ENCODE results near the gene ASTN2. TPM values are rescaled to one million over a fixed set of nuclear protein-coding genes. Genes with fewer than 3 reads are reported as not detected.
A peak's percentile ranks its signal among the peaks of the same experiment; 100 is the strongest.

Gene ASTN2
- polyA plus RNA-seq, 2 of the 4 experiments (the other 2 are of a cell fraction), result 5.8 to 11.6 TPM

DNA sequence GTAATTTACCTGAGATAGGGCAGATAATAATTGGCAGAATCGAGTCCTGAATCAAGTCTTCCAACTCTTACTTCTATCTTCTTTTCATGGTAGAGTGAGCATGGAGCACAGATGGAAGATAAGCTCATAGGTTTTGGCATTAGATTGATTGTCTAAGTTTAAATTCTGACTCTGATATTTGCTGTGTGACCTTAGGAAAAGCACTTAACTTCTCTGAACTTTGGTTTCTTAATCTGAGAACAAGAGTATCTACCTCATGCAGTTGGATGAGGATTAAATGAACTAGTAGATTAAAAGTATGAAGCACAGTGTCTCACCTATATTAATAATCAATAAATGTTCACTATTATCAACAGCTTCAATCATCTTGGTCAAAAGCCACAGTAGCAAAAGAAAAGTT is 9.4 kb upstream of the ASTN2 start:
- no peak overlapping the region for H3K27ac ChIP-seq
- ChIA-PET POLR2A (no interaction called here), CTCF (interaction anchor here (1.7 kb wide), 1 partner anchor 14 kb away, joined by 7 read pairs; no protein-coding TSS in a partner anchor)
- 0% methylated on average over 1 of the region's 1 CpG for WGBS (ENCODE audit: missing lambda C conversion rate)
- FAIRE-seq (no peak), DNase-seq (ENCODE audit: low read depth in 1 of 2, low spot score in 1 of 2) (no peak), ATAC-seq (no peak)
- H3K4me1 ChIP-seq, result no peaks in the 10 kb centered on the region
- no peak overlapping the region for H3K4me2 ChIP-seq
- no peak for TF ChIP-seq KDM1A (IDR thresholded peaks at IDR 0.05; ENCODE audit: low read depth)
- no peak for TF ChIP-seq HEYL (CRISPR knock-in tag; IDR thresholded peaks at IDR 0.05)
- TF ChIP-seq, protein P1, sequence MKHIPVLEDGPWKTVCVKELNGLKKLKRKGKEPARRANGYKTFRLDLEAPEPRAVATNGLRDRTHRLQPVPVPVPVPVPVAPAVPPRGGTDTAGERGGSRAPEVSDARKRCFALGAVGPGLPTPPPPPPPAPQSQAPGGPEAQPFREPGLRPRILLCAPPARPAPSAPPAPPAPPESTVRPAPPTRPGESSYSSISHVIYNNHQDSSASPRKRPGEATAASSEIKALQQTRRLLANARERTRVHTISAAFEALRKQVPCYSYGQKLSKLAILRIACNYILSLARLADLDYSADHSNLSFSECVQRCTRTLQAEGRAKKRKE (CRISPR knock-in tag; IDR thresholded peaks at IDR 0.05; ENCODE audit: low read depth), result no peak
- TF ChIP-seq SREBF2 (IDR thresholded peaks at IDR 0.05), result no peak
- TF ChIP-seq, protein P2, sequence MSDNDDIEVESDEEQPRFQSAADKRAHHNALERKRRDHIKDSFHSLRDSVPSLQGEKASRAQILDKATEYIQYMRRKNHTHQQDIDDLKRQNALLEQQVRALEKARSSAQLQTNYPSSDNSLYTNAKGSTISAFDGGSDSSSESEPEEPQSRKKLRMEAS (IDR thresholded peaks at IDR 0.05), result no peak
- TF ChIP-seq, protein P3, sequence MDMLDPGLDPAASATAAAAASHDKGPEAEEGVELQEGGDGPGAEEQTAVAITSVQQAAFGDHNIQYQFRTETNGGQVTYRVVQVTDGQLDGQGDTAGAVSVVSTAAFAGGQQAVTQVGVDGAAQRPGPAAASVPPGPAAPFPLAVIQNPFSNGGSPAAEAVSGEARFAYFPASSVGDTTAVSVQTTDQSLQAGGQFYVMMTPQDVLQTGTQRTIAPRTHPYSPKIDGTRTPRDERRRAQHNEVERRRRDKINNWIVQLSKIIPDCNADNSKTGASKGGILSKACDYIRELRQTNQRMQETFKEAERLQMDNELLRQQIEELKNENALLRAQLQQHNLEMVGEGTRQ (IDR thresholded peaks at IDR 0.05), result no peak
- no peak overlapping the region for H3K4me3 ChIP-seq
- no peaks in the 10 kb centered on the region for H3K9me3 ChIP-seq

DNA sequence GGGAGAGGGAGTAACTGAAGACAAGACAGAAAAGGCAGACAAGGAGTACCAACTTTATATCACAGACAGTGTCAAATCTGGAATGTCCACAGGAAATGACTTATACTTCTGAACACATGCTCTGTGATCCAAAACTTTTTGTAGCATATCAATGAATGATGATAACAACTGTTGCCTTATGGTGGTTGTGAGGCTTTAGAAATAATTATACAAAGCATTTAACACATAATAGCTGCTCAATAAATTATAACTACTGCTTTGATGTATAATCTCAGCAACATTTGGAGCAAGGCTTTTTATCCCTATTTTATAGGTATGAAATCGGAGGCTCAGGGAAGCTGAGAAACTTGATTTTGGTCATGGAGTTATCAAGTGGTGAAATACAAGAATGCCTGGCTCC is 3.3 kb upstream of the ASTN2 start:
- Histone ChIP-seq H3K9me3 (no peaks in the 10 kb centered on the region), H3K4me2 (no peak overlapping the region), H3K27ac (no peak overlapping the region), H3K4me1 (peaks cover 12% of the 10 kb centered on the region), H3K4me3 (no peak overlapping the region)
- CTCF ChIA-PET, result no interaction called here
- TF ChIP-seq HOXB13 (CRISPR knock-in tag; IDR thresholded peaks at IDR 0.05; ENCODE audit: low read depth) (no peak), POLR2A (IDR thresholded peaks at IDR 0.05; ENCODE audit: low read length) (no peak), EHMT2 (IDR thresholded peaks at IDR 0.05; ENCODE audit: low read depth) (no peak), NPAS2 (CRISPR knock-in tag; IDR thresholded peaks at IDR 0.05; ENCODE audit: borderline replicate concordance) (no peak), ZNF302 (CRISPR knock-in tag; IDR thresholded peaks at IDR 0.05) (no peak), CBX8 (IDR thresholded peaks at IDR 0.05) (no peak)
- TF ChIP-seq, protein P4, sequence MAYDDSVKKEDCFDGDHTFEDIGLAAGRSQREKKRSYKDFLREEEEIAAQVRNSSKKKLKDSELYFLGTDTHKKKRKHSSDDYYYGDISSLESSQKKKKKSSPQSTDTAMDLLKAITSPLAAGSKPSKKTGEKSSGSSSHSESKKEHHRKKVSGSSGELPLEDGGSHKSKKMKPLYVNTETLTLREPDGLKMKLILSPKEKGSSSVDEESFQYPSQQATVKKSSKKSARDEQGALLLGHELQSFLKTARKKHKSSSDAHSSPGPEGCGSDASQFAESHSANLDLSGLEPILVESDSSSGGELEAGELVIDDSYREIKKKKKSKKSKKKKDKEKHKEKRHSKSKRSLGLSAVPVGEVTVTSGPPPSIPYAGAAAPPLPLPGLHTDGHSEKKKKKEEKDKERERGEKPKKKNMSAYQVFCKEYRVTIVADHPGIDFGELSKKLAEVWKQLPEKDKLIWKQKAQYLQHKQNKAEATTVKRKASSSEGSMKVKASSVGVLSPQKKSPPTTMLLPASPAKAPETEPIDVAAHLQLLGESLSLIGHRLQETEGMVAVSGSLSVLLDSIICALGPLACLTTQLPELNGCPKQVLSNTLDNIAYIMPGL (CRISPR knock-in tag; IDR thresholded peaks at IDR 0.05; ENCODE audit: borderline replicate concordance), result no peak
- TF ChIP-seq, protein P5, sequence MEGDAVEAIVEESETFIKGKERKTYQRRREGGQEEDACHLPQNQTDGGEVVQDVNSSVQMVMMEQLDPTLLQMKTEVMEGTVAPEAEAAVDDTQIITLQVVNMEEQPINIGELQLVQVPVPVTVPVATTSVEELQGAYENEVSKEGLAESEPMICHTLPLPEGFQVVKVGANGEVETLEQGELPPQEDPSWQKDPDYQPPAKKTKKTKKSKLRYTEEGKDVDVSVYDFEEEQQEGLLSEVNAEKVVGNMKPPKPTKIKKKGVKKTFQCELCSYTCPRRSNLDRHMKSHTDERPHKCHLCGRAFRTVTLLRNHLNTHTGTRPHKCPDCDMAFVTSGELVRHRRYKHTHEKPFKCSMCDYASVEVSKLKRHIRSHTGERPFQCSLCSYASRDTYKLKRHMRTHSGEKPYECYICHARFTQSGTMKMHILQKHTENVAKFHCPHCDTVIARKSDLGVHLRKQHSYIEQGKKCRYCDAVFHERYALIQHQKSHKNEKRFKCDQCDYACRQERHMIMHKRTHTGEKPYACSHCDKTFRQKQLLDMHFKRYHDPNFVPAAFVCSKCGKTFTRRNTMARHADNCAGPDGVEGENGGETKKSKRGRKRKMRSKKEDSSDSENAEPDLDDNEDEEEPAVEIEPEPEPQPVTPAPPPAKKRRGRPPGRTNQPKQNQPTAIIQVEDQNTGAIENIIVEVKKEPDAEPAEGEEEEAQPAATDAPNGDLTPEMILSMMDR (IDR thresholded peaks at IDR 0.05), result no peak
- TF ChIP-seq, protein P6, sequence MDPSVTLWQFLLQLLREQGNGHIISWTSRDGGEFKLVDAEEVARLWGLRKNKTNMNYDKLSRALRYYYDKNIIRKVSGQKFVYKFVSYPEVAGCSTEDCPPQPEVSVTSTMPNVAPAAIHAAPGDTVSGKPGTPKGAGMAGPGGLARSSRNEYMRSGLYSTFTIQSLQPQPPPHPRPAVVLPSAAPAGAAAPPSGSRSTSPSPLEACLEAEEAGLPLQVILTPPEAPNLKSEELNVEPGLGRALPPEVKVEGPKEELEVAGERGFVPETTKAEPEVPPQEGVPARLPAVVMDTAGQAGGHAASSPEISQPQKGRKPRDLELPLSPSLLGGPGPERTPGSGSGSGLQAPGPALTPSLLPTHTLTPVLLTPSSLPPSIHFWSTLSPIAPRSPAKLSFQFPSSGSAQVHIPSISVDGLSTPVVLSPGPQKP (IDR thresholded peaks at IDR 0.05; ENCODE audit: low read depth, low read length), result no peak
- FAIRE-seq (no peak), DNase-seq (ENCODE audit: low read depth in 1 of 2, low spot score in 1 of 2) (no peak), ATAC-seq (no peak)
- POLR2A ChIA-PET, result no interaction called here
- 19% methylated on average over 1 of the region's 1 CpG for WGBS (ENCODE audit: missing lambda C conversion rate)

DNA sequence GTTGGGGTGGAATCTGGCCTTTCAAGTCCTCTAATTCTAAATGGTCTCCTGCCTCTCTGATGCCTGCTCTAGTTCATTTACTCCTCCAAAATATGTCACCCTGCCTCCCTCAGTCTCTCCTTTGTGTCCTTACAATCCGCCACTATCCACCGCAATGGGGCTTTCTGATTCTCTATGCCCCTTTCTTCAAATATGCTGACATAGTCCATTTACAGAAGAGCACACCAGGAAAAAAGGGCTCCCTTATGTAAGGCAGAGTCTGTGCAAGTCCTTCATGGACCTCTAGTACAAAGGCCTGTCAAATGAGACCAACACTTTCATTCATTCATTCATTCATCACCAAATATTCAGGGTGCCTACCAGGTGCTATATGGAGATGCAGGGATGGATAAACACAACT is 2.0 kb upstream of the ASTN2 start:
- CTCF ChIA-PET, result interaction anchor here (1.0 to 1.1 kb wide), 2 partner anchors 27 to 70 kb away, joined by 3 read pairs; no protein-coding TSS in a partner anchor
- Histone ChIP-seq H3K27ac (no peak overlapping the region), H3K4me1 (peaks cover 13% of the 10 kb centered on the region), H3K9me3 (no peaks in the 10 kb centered on the region), H3K4me2 (no peak overlapping the region), H3K4me3 (no peak overlapping the region)
- TF ChIP-seq, protein P7, sequence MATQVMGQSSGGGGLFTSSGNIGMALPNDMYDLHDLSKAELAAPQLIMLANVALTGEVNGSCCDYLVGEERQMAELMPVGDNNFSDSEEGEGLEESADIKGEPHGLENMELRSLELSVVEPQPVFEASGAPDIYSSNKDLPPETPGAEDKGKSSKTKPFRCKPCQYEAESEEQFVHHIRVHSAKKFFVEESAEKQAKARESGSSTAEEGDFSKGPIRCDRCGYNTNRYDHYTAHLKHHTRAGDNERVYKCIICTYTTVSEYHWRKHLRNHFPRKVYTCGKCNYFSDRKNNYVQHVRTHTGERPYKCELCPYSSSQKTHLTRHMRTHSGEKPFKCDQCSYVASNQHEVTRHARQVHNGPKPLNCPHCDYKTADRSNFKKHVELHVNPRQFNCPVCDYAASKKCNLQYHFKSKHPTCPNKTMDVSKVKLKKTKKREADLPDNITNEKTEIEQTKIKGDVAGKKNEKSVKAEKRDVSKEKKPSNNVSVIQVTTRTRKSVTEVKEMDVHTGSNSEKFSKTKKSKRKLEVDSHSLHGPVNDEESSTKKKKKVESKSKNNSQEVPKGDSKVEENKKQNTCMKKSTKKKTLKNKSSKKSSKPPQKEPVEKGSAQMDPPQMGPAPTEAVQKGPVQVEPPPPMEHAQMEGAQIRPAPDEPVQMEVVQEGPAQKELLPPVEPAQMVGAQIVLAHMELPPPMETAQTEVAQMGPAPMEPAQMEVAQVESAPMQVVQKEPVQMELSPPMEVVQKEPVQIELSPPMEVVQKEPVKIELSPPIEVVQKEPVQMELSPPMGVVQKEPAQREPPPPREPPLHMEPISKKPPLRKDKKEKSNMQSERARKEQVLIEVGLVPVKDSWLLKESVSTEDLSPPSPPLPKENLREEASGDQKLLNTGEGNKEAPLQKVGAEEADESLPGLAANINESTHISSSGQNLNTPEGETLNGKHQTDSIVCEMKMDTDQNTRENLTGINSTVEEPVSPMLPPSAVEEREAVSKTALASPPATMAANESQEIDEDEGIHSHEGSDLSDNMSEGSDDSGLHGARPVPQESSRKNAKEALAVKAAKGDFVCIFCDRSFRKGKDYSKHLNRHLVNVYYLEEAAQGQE (IDR thresholded peaks at IDR 0.05), result no peak
- TF ChIP-seq ZNF302 (CRISPR knock-in tag; IDR thresholded peaks at IDR 0.05) (no peak), FOXS1 (CRISPR knock-in tag; IDR thresholded peaks at IDR 0.05) (no peak), MAFK (IDR thresholded peaks at IDR 0.05; ENCODE audit: partially characterized antibody) (peak; percentile 80), HDAC2 (IDR thresholded peaks at IDR 0.05) (no peak)
- no peak for ATAC-seq
- no peak for DNase-seq (ENCODE audit: low read depth in 1 of 2, low spot score in 1 of 2)
- 93% methylated on average over 2 of the region's 2 CpGs for WGBS (ENCODE audit: missing lambda C conversion rate)
- no peak for FAIRE-seq
- POLR2A ChIA-PET, result no interaction called here
